HepG2 (cell line): Measurements from ENCODE around the gene AKR1C2.

ENCODE experiments used
- CTCF ChIP-seq: sonication (generic); formaldehyde crosslinking; IDR thresholded peaks from 2 replicates; pipeline ENCODE4 v1.5.0; 2020; ENCODE audit warnings: mild to moderate bottlenecking, missing genetic modification reagents, moderate library complexity
- EP300 ChIP-seq, 3 experiments: sonication (generic) in 1 of 3; formaldehyde crosslinking in 1 of 3; IDR thresholded peaks; 2 replicates each; pipeline versions ENCODE4 v1.5.1 to v1.6.1; 2011 to 2020; ENCODE audit warnings: low read depth in 2 of 3, low read length in 2 of 3, borderline replicate concordance in 1 of 3, improper control_type of control experiment in 1 of 3, mild to moderate bottlenecking in 1 of 3, missing genetic modification reagents in 1 of 3, moderate library complexity in 1 of 3
- GABPB1 ChIP-seq: IDR thresholded peaks from 2 replicates; pipeline ENCODE4 v1.6.1; 2016; ENCODE audit warnings: mild to moderate bottlenecking, missing genetic modification reagents, moderate library complexity, missing compliant biosample characterization
- HDAC6 ChIP-seq: fragments of 200-600 bp; sonication (generic); IDR thresholded peaks from 2 replicates; pipeline ENCODE4 v1.7.0; 2017; ENCODE audit warnings: mild to moderate bottlenecking, antibody characterized with exemption, low read length, low read depth
- HMGXB4 ChIP-seq, 2 experiments: sonication (generic) in 1 of 2; formaldehyde crosslinking in 1 of 2; IDR thresholded peaks; 2 replicates each; pipeline versions ENCODE4 v1.4.0 to v1.6.1; 2018 to 2020; ENCODE audit warnings: missing genetic modification reagents in 2 of 2, borderline replicate concordance in 1 of 2, low read depth in 1 of 2, mild to moderate bottlenecking in 1 of 2, missing biosample characterization in 1 of 2
- NFIC ChIP-seq: IDR thresholded peaks from 2 replicates; pipeline ENCODE4 v1.6.1; 2012; ENCODE audit warnings: mild to moderate bottlenecking, low read length, inconsistent platforms
- PHF8 ChIP-seq: sonication (generic); formaldehyde crosslinking; IDR thresholded peaks from 2 replicates; pipeline ENCODE4 v1.5.0; 2020; ENCODE audit warnings: missing genetic modification reagents
- POLR2A ChIP-seq, 2 experiments: IDR thresholded peaks; 2 replicates each; pipeline ENCODE4 v1.6.1; 2011; ENCODE audit warnings: low read depth in 2 of 2, low read length in 2 of 2, mild to moderate bottlenecking in 1 of 2, moderate library complexity in 1 of 2; ENCODE audit not compliant: insufficient read depth in 1 of 2
- RFX5 ChIP-seq: IDR thresholded peaks from 2 replicates; pipeline ENCODE4 v1.6.1; 2011; ENCODE audit warnings: low read depth, low read length, improper control_type of control experiment
- UBTF ChIP-seq: sonication (generic); formaldehyde crosslinking; IDR thresholded peaks from 2 replicates; pipeline ENCODE4 v1.4.0; 2020; ENCODE audit warnings: mild to moderate bottlenecking, missing genetic modification reagents
- ZNF317 ChIP-seq: sonication (generic); formaldehyde crosslinking; IDR thresholded peaks from 2 replicates; pipeline ENCODE4 v1.5.0; 2020; ENCODE audit warnings: mild to moderate bottlenecking, missing genetic modification reagents
- ZNF318 ChIP-seq: sonication (generic); formaldehyde crosslinking; IDR thresholded peaks from 2 replicates; pipeline ENCODE4 v1.4.0; 2020; ENCODE audit warnings: mild to moderate bottlenecking, missing genetic modification reagents
- ZNF446 ChIP-seq: sonication (generic); formaldehyde crosslinking; IDR thresholded peaks from 2 replicates; pipeline ENCODE4 v1.5.0; 2020; ENCODE audit warnings: mild to moderate bottlenecking, missing genetic modification reagents

- TF ChIP-seq PHF8 (CRISPR knock-in tag) (no peak), HMGXB4 (CRISPR knock-in tag; IDR thresholded peaks at IDR 0.05; ENCODE audit: borderline replicate concordance in 1 of 2, low read depth in 1 of 2) (no peak), EP300 (IDR thresholded peaks at IDR 0.05; ENCODE audit: low read depth in 2 of 2, low read length in 2 of 2) (no peak), EP300 (CRISPR knock-in tag; IDR thresholded peaks at IDR 0.05; ENCODE audit: borderline replicate concordance) (no peak), ZNF317 (CRISPR knock-in tag) (no peak), POLR2A (IDR thresholded peaks at IDR 0.05; ENCODE audit: insufficient read depth in 1 of 2, low read depth in 2 of 2, low read length in 2 of 2) (no peak), UBTF (no peak), GABPB1 (CRISPR knock-in tag) (no peak), ZNF446 (CRISPR knock-in tag) (no peak), CTCF (CRISPR knock-in tag) (no peak), RFX5 (no peak), HDAC6 (no peak), NFIC (no peak), ZNF318 (CRISPR knock-in tag) (no peak)
Observed at GRCh38 chr10:4978870-4979269, 24.8 kb downstream of the AKR1C2 start.
